HEK293 (cell line): Measurements from ENCODE around the gene RNF151.

ENCODE experiments used
- BCL11A ChIP-seq: fragments of 450-650 bp; formaldehyde crosslinking; IDR thresholded peaks from 2 replicates; pipeline ENCODE4 v1.5.1; 2016; ENCODE audit warnings: low read depth, missing biosample characterization, missing genetic modification characterization
- GLI4 ChIP-seq: fragments of 450-650 bp; formaldehyde crosslinking; IDR thresholded peaks from 2 replicates; pipeline ENCODE4 v1.5.1; 2016; ENCODE audit warnings: missing biosample characterization, missing genetic modification characterization
- KLF9 ChIP-seq: fragments of 450-650 bp; formaldehyde crosslinking; IDR thresholded peaks from 2 replicates; pipeline ENCODE4 v1.5.1; 2016; ENCODE audit warnings: missing biosample characterization, missing genetic modification characterization, low read depth
- RBAK ChIP-seq: fragments of 450-650 bp; formaldehyde crosslinking; IDR thresholded peaks from 2 replicates; pipeline ENCODE4 v1.5.1; 2016; ENCODE audit warnings: missing biosample characterization, missing genetic modification characterization
- REPIN1 ChIP-seq: fragments of 450-650 bp; formaldehyde crosslinking; IDR thresholded peaks from 2 replicates; pipeline ENCODE4 v1.5.1; 2017; ENCODE audit warnings: missing biosample characterization, missing genetic modification characterization, low read depth
- SCRT2 ChIP-seq: fragments of 450-650 bp; formaldehyde crosslinking; IDR thresholded peaks from 2 replicates; pipeline ENCODE4 v1.5.1; 2016; ENCODE audit warnings: missing biosample characterization, missing genetic modification characterization
- SETDB1 ChIP-seq: IDR thresholded peaks from one replicate; pipeline ENCODE4 v1.6.1; 2017; ENCODE audit warnings: mild to moderate bottlenecking, low read length, moderate library complexity, mixed read lengths; ENCODE audit not compliant: insufficient read length
- ZBTB1 ChIP-seq: fragments of 450-650 bp; formaldehyde crosslinking; IDR thresholded peaks from 2 replicates; pipeline ENCODE4 v1.5.1; 2016; ENCODE audit warnings: missing biosample characterization, missing genetic modification characterization
- ZBTB17 ChIP-seq: fragments of 450-650 bp; formaldehyde crosslinking; IDR thresholded peaks from 2 replicates; pipeline ENCODE4 v1.5.1; 2016; ENCODE audit warnings: missing biosample characterization, missing genetic modification characterization
- ZBTB20 ChIP-seq: fragments of 450-650 bp; formaldehyde crosslinking; IDR thresholded peaks from 2 replicates; pipeline ENCODE4 v1.5.1; 2016; ENCODE audit warnings: missing biosample characterization, missing genetic modification characterization
- ZFP3 ChIP-seq: fragments of 450-650 bp; formaldehyde crosslinking; IDR thresholded peaks from 2 replicates; pipeline ENCODE4 v1.5.1; 2016; ENCODE audit warnings: low read depth, missing biosample characterization, missing genetic modification characterization
- ZNF10 ChIP-seq: fragments of 450-650 bp; formaldehyde crosslinking; IDR thresholded peaks from 2 replicates; pipeline ENCODE4 v1.5.1; 2017; ENCODE audit warnings: missing biosample characterization, missing genetic modification characterization
- ZNF133 ChIP-seq: fragments of 450-650 bp; formaldehyde crosslinking; IDR thresholded peaks from 2 replicates; pipeline ENCODE4 v1.5.1; 2016; ENCODE audit warnings: missing biosample characterization, missing genetic modification characterization
- ZNF302 ChIP-seq: fragments of 450-650 bp; formaldehyde crosslinking; IDR thresholded peaks from 2 replicates; pipeline ENCODE4 v1.5.1; 2016; ENCODE audit warnings: missing biosample characterization, missing genetic modification characterization, low read depth
- ZNF335 ChIP-seq: fragments of 450-650 bp; formaldehyde crosslinking; conservative IDR thresholded peaks from 2 replicates; pipeline ENCODE4 v1.5.1; 2016; ENCODE audit warnings: missing biosample characterization, missing genetic modification characterization
- ZNF350 ChIP-seq: fragments of 450-650 bp; formaldehyde crosslinking; IDR thresholded peaks from 2 replicates; pipeline ENCODE4 v1.5.0; 2017; ENCODE audit warnings: missing biosample characterization, mild to moderate bottlenecking, missing genetic modification characterization
- ZNF37A ChIP-seq: fragments of 450-650 bp; IDR thresholded peaks from 2 replicates; pipeline ENCODE4 v1.5.1; 2018; ENCODE audit warnings: missing biosample characterization, missing genetic modification characterization
- ZNF423 ChIP-seq: fragments of 450-650 bp; formaldehyde crosslinking; IDR thresholded peaks from 2 replicates; pipeline ENCODE4 v1.5.1; 2016; ENCODE audit warnings: missing biosample characterization, missing genetic modification characterization
- ZNF555 ChIP-seq: fragments of 450-650 bp; formaldehyde crosslinking; conservative IDR thresholded peaks from 2 replicates; pipeline ENCODE4 v1.5.1; 2017; ENCODE audit warnings: missing biosample characterization, mild to moderate bottlenecking, missing genetic modification characterization, inconsistent platforms
- ZNF561 ChIP-seq: fragments of 450-650 bp; IDR thresholded peaks from 2 replicates; pipeline ENCODE4 v1.5.1; 2018; ENCODE audit warnings: missing biosample characterization, missing genetic modification characterization, borderline replicate concordance
- ZNF623 ChIP-seq: fragments of 450-650 bp; formaldehyde crosslinking; IDR thresholded peaks from 2 replicates; pipeline ENCODE4 v1.5.1; 2016; ENCODE audit warnings: missing biosample characterization, missing genetic modification characterization
- ZNF660 ChIP-seq: fragments of 450-650 bp; IDR thresholded peaks from 2 replicates; pipeline ENCODE4 v1.5.1; 2018; ENCODE audit warnings: missing biosample characterization, mild to moderate bottlenecking, missing genetic modification characterization
- ZNF677 ChIP-seq: fragments of 450-650 bp; IDR thresholded peaks from 2 replicates; pipeline ENCODE4 v1.5.0; 2018; ENCODE audit warnings: missing biosample characterization, mild to moderate bottlenecking, missing genetic modification characterization, moderate library complexity
- ZNF692 ChIP-seq: fragments of 450-650 bp; formaldehyde crosslinking; IDR thresholded peaks from 2 replicates; pipeline ENCODE4 v1.5.1; 2016; ENCODE audit warnings: missing biosample characterization, missing genetic modification characterization
- ZNF76 ChIP-seq: fragments of 450-650 bp; formaldehyde crosslinking; IDR thresholded peaks from 2 replicates; pipeline ENCODE4; 2016; ENCODE audit warnings: low read depth, missing biosample characterization, missing genetic modification characterization, borderline replicate concordance
- ZSCAN30 ChIP-seq: fragments of 450-650 bp; IDR thresholded peaks from 2 replicates; pipeline ENCODE4 v1.5.1; 2018; ENCODE audit warnings: missing biosample characterization, mild to moderate bottlenecking, missing genetic modification characterization, moderate library complexity
- ZXDB ChIP-seq: fragments of 450-650 bp; formaldehyde crosslinking; IDR thresholded peaks from 2 replicates; pipeline ENCODE4 v1.5.1; 2016; ENCODE audit warnings: missing biosample characterization, missing genetic modification characterization
- TF ChIP-seq, protein P1 (sequence below): fragments of 450-650 bp; formaldehyde crosslinking; IDR thresholded peaks from 2 replicates; pipeline ENCODE4 v1.5.1; 2017; ENCODE audit warnings: missing biosample characterization, mild to moderate bottlenecking, missing genetic modification characterization, moderate library complexity
- TF ChIP-seq, protein P2 (sequence below): fragments of 450-650 bp; IDR thresholded peaks from 2 replicates; pipeline ENCODE4 v1.5.1; 2018; ENCODE audit warnings: missing biosample characterization, mild to moderate bottlenecking, missing genetic modification characterization
- TF ChIP-seq, protein P3 (sequence below): fragments of 450-650 bp; formaldehyde crosslinking; IDR thresholded peaks from 2 replicates; pipeline ENCODE4 v1.5.1; 2016; ENCODE audit warnings: missing biosample characterization, missing genetic modification characterization
- TF ChIP-seq, protein P4 (sequence below): fragments of 450-650 bp; formaldehyde crosslinking; IDR thresholded peaks from 2 replicates; pipeline ENCODE4 v1.5.1; 2016; ENCODE audit warnings: missing biosample characterization, missing genetic modification characterization
- TF ChIP-seq, protein P5 (sequence below): fragments of 450-650 bp; formaldehyde crosslinking; IDR thresholded peaks from 2 replicates; pipeline ENCODE4 v1.5.1; 2017; ENCODE audit warnings: missing biosample characterization, missing genetic modification characterization

RNF151 gene

DNA sequence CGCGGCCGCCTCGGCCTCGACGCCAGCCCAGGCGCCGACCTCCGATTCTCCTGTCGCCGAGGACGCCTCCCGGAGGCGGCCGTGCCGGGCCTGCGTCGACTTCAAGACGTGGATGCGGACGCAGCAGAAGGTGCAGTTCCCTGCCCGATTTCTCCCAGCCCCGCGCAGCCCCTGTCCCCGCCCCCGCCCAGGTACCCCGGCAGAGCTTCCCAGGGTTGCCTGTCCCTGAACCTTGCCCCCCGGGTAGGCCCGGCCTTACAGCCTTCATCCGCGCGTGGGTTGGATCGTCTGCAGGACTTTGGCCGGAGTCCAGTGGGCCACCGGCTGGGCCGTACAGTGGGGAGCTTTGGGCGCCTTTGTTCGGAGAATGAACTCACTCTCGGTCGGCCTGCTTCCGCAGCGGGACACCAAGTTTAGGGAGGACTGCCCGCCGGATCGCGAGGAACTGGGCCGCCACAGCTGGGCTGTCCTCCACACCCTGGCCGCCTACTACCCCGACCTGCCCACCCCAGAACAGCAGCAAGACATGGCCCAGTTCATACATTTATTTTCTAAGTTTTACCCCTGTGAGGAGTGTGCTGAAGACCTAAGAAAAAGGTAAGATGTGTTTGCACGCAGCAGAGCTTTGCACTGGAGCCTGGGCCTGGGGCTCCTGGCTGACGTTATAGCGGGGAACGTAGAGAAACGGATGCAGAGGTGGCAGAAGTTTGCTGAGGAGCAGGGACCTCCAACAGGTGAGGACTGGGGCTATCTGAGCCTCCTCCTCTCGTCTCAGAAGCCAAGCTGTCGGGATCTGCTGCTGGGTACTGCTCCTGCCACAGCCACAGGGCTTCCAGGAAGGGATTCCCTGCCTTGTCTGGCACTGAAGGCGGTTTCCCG, 17.9 kb downstream of the RNF151 start (continued):
- TF ChIP-seq, protein P1, sequence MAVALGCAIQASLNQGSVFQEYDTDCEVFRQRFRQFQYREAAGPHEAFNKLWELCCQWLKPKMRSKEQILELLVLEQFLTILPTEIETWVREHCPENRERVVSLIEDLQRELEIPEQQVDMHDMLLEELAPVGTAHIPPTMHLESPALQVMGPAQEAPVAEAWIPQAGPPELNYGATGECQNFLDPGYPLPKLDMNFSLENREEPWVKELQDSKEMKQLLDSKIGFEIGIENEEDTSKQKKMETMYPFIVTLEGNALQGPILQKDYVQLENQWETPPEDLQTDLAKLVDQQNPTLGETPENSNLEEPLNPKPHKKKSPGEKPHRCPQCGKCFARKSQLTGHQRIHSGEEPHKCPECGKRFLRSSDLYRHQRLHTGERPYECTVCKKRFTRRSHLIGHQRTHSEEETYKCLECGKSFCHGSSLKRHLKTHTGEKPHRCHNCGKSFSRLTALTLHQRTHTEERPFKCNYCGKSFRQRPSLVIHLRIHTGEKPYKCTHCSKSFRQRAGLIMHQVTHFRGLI: no peak
- 0 out of 2 replicates have a peak, but pooled peaks have one; percentile 2 for TF ChIP-seq ZNF677 (tag by site-specific recombination)
- TF ChIP-seq, protein P2, sequence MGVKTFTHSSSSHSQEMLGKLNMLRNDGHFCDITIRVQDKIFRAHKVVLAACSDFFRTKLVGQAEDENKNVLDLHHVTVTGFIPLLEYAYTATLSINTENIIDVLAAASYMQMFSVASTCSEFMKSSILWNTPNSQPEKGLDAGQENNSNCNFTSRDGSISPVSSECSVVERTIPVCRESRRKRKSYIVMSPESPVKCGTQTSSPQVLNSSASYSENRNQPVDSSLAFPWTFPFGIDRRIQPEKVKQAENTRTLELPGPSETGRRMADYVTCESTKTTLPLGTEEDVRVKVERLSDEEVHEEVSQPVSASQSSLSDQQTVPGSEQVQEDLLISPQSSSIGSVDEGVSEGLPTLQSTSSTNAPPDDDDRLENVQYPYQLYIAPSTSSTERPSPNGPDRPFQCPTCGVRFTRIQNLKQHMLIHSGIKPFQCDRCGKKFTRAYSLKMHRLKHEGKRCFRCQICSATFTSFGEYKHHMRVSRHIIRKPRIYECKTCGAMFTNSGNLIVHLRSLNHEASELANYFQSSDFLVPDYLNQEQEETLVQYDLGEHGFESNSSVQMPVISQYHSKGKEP (tag by site-specific recombination): no peak
- TF ChIP-seq ZNF561 (tag by site-specific recombination): no peak
- TF ChIP-seq SCRT2 (tag by site-specific recombination): peak; percentile 77
- no peak for TF ChIP-seq BCL11A
- TF ChIP-seq ZSCAN30: no peak
- no peak for TF ChIP-seq ZNF302 (tag by site-specific recombination)
- TF ChIP-seq ZNF623: no peak
- peak; percentile 76 for TF ChIP-seq ZBTB17
- no peak for TF ChIP-seq ZBTB1
- no peak for TF ChIP-seq ZNF10 (tag by site-specific recombination)
- no peak for TF ChIP-seq ZNF76 (tag by site-specific recombination)
- TF ChIP-seq, protein P3, sequence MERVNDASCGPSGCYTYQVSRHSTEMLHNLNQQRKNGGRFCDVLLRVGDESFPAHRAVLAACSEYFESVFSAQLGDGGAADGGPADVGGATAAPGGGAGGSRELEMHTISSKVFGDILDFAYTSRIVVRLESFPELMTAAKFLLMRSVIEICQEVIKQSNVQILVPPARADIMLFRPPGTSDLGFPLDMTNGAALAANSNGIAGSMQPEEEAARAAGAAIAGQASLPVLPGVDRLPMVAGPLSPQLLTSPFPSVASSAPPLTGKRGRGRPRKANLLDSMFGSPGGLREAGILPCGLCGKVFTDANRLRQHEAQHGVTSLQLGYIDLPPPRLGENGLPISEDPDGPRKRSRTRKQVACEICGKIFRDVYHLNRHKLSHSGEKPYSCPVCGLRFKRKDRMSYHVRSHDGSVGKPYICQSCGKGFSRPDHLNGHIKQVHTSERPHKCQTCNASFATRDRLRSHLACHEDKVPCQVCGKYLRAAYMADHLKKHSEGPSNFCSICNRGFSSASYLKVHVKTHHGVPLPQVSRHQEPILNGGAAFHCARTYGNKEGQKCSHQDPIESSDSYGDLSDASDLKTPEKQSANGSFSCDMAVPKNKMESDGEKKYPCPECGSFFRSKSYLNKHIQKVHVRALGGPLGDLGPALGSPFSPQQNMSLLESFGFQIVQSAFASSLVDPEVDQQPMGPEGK (tag by site-specific recombination): peak; percentile 27; the same call in 1 of the 2 replicates
- no peak for TF ChIP-seq SETDB1
- TF ChIP-seq ZNF423 (tag by site-specific recombination): no peak
- no peak for TF ChIP-seq GLI4 (tag by site-specific recombination)
- no peak for TF ChIP-seq RBAK (tag by site-specific recombination)
- peak; percentile 9; the same call in 1 of the 2 replicates for TF ChIP-seq ZNF660 (tag by site-specific recombination)
- no peak for TF ChIP-seq REPIN1 (tag by site-specific recombination)
- no peak for TF ChIP-seq ZNF692 (tag by site-specific recombination)
- no peak for TF ChIP-seq ZNF133 (tag by site-specific recombination)
- no peak for TF ChIP-seq ZNF350
- TF ChIP-seq, protein P4, sequence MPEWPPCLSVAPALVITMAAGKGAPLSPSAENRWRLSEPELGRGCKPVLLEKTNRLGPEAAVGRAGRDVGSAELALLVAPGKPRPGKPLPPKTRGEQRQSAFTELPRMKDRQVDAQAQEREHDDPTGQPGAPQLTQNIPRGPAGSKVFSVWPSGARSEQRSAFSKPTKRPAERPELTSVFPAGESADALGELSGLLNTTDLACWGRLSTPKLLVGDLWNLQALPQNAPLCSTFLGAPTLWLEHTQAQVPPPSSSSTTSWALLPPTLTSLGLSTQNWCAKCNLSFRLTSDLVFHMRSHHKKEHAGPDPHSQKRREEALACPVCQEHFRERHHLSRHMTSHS: no peak
- TF ChIP-seq, protein P5, sequence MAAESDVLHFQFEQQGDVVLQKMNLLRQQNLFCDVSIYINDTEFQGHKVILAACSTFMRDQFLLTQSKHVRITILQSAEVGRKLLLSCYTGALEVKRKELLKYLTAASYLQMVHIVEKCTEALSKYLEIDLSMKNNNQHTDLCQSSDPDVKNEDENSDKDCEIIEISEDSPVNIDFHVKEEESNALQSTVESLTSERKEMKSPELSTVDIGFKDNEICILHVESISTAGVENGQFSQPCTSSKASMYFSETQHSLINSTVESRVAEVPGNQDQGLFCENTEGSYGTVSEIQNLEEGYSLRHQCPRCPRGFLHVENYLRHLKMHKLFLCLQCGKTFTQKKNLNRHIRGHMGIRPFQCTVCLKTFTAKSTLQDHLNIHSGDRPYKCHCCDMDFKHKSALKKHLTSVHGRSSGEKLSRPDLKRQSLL (tag by site-specific recombination): no peak
- no peak for TF ChIP-seq ZXDB
- TF ChIP-seq ZNF555 (tag by site-specific recombination): no peak
- peak; percentile 57 for TF ChIP-seq ZNF335 (tag by site-specific recombination)
- peak; percentile 19; the same call in 1 of the 2 replicates for TF ChIP-seq ZBTB20 (tag by site-specific recombination)
- TF ChIP-seq KLF9 (tag by site-specific recombination): no peak
- no peak for TF ChIP-seq ZFP3
- TF ChIP-seq ZNF37A (tag by site-specific recombination): no peak
